Neural progenitor cell (in vitro differentiated cells): ENCODE results near the gene LTBP2. TPM values are rescaled to one million over a fixed set of nuclear protein-coding genes. Genes with fewer than 3 reads are reported as not detected.

Experiments
- DNase-seq: peaks from one replicate; pipeline ENCODE4 v3.0.0-alpha.2; 2016; ENCODE audit warnings: low spot score
- H2AFZ ChIP-seq: fragments of 200-600 bp; sonication (generic); replicated peaks from 2 replicates; pipeline ENCODE4 v1.6.1; 2016; ENCODE audit warnings: antibody characterized with exemption
- H3F3A ChIP-seq: fragments of 200-600 bp; sonication (generic); 2 replicates; pipeline ENCODE4 v1.6.1; 2016; ENCODE audit warnings: antibody characterized with exemption, low read depth
- H3K27ac ChIP-seq: fragments of 200-600 bp; sonication (generic); 2 replicates; pipeline ENCODE4 v1.5.1; 2016; ENCODE audit warnings: mild to moderate bottlenecking
- H3K27me3 ChIP-seq: fragments of 200-600 bp; sonication (generic); 2 replicates; pipeline ENCODE4 v1.6.1; 2016; ENCODE audit warnings: mild to moderate bottlenecking, moderate library complexity
- H3K36me3 ChIP-seq: fragments of 200-600 bp; sonication (generic); 2 replicates; pipeline ENCODE4 v1.5.1; 2016
- H3K4me1 ChIP-seq: fragments of 200-600 bp; sonication (generic); 2 replicates; pipeline ENCODE4 v1.6.1; 2016; ENCODE audit warnings: mixed run types
- H3K4me2 ChIP-seq: fragments of 200-600 bp; sonication (generic); 2 replicates; pipeline ENCODE4 v1.6.1; 2016
- H3K4me3 ChIP-seq: fragments of 200-600 bp; sonication (generic); 2 replicates; pipeline ENCODE4 v1.5.1; 2016
- H3K79me2 ChIP-seq: fragments of 200-600 bp; sonication (generic); 2 replicates; pipeline ENCODE4 v1.6.1; 2016; ENCODE audit warnings: low read depth
- H3K9ac ChIP-seq: fragments of 200-600 bp; sonication (generic); 2 replicates; pipeline ENCODE4 v1.6.1; 2016
- H3K9me3 ChIP-seq: fragments of 200-600 bp; sonication (generic); 2 replicates; pipeline ENCODE4 v1.5.1; 2016; ENCODE audit warnings: low read depth
- H4K20me1 ChIP-seq: fragments of 200-600 bp; sonication (generic); 2 replicates; pipeline ENCODE4 v1.6.1; 2016; ENCODE audit warnings: low read depth
- H3K27ac Mint-ChIP-seq: 3 replicates; pipeline ENCODE4 v1.8.0; 2021; ENCODE audit warnings: mixed read lengths
- H3K27me3 Mint-ChIP-seq: 2 replicates; pipeline ENCODE4 v1.8.0; 2022; ENCODE audit warnings: low read depth, mild to moderate bottlenecking, inconsistent platforms, moderate library complexity, mixed read lengths; ENCODE audit not compliant: insufficient read depth
- H3K36me3 Mint-ChIP-seq: 3 replicates; pipeline ENCODE4 v1.8.0; 2021; ENCODE audit warnings: mixed read lengths
- H3K4me1 Mint-ChIP-seq: 3 replicates; pipeline ENCODE4 v1.8.0; 2021; ENCODE audit warnings: mixed read lengths
- H3K4me3 Mint-ChIP-seq: 3 replicates; pipeline ENCODE4 v1.8.0; 2021; ENCODE audit warnings: mild to moderate bottlenecking, moderate library complexity, mixed read lengths
- H3K9me3 Mint-ChIP-seq: 3 replicates; pipeline ENCODE4 v1.8.0; 2020; ENCODE audit warnings: mixed read lengths
- CTCF ChIP-seq: fragments of 200-600 bp; sonication (generic); IDR thresholded peaks from 2 replicates; pipeline ENCODE4 v1.5.1; 2017; ENCODE audit warnings: antibody characterized with exemption, mild to moderate bottlenecking
- EZH2 ChIP-seq: fragments of 200-600 bp; sonication (generic); IDR thresholded peaks from 2 replicates; pipeline ENCODE4 v1.6.1; 2017; ENCODE audit warnings: antibody characterized with exemption, mild to moderate bottlenecking, moderate library complexity
- EZH2phosphoT487 ChIP-seq: fragments of 200-600 bp; sonication (generic); IDR thresholded peaks from 2 replicates; pipeline ENCODE4 v1.6.1; 2017; ENCODE audit warnings: antibody characterized with exemption
- total RNA-seq: library from RNA; depleted of rRNA; stranded (reverse); fragments of >200 nt; gene quantifications from 2 replicates; pipeline ENCODE4 v1.2.3, GENCODE V29; 2015; ENCODE audit warnings: low replicate concordance

LTBP2 gene
- total RNA-seq, 1 donor from 2014 or later, result 0.43 TPM

GRCh38 chr14:74532246-74532645 lies 79.8 kb downstream of the LTBP2 start:
- Histone ChIP-seq H3K9me3 (no peaks in the 10 kb centered on the region), H3K4me2 (no peak overlapping the region), H3K36me3 (no peaks in the 10 kb centered on the region), H4K20me1 (no peaks in the 10 kb centered on the region), H3K4me1 (no peaks in the 10 kb centered on the region), H3K79me2 (no peaks in the 10 kb centered on the region), H3K27me3 (no peaks in the 10 kb centered on the region), H2AFZ (no peak overlapping the region), H3F3A (no peaks in the 10 kb centered on the region), H3K4me3 (no peak overlapping the region), H3K27ac (no peak overlapping the region), H3K9ac (no peak overlapping the region)
- H3K36me3 Mint-ChIP-seq, result no peaks in the 10 kb centered on the region
- no peaks in the 10 kb centered on the region for H3K9me3 Mint-ChIP-seq
- H3K4me1 Mint-ChIP-seq, result peaks cover 4% of the 10 kb centered on the region
- TF ChIP-seq EZH2phosphoT487 (no peak), EZH2 (no peak), CTCF (no peak)
- no peak for DNase-seq
- no peak overlapping the region for H3K4me3 Mint-ChIP-seq
- peaks cover 5% of the 10 kb centered on the region for H3K27me3 Mint-ChIP-seq
- H3K27ac Mint-ChIP-seq, result peak overlapping the region; percentile 79

GRCh38 chr14:74531467-74531866 lies 80.6 kb downstream of the LTBP2 start:
- peak overlapping the region; percentile 30 for H2AFZ ChIP-seq
- H3K9ac ChIP-seq, result no peak overlapping the region
- H3K4me3 ChIP-seq, result no peak overlapping the region
- peak overlapping the region; percentile 79 for H3K27ac Mint-ChIP-seq
- H3K27ac ChIP-seq, result no peak overlapping the region
- peaks cover 4% of the 10 kb centered on the region for H3K4me1 Mint-ChIP-seq
- H4K20me1 ChIP-seq, result no peaks in the 10 kb centered on the region
- H3K36me3 Mint-ChIP-seq, result no peaks in the 10 kb centered on the region
- peak; percentile 26 for TF ChIP-seq CTCF
- no peak for TF ChIP-seq EZH2phosphoT487
- H3F3A ChIP-seq, result no peaks in the 10 kb centered on the region
- peak; percentile 70 for DNase-seq
- no peaks in the 10 kb centered on the region for H3K27me3 ChIP-seq
- H3K9me3 ChIP-seq, result no peaks in the 10 kb centered on the region
- peaks cover 5% of the 10 kb centered on the region for H3K27me3 Mint-ChIP-seq
- H3K4me2 ChIP-seq, result no peak overlapping the region
- no peaks in the 10 kb centered on the region for H3K79me2 ChIP-seq
- no peak overlapping the region for H3K4me3 Mint-ChIP-seq
- H3K36me3 ChIP-seq, result no peaks in the 10 kb centered on the region
- H3K9me3 Mint-ChIP-seq, result no peaks in the 10 kb centered on the region
- no peaks in the 10 kb centered on the region for H3K4me1 ChIP-seq

DNA sequence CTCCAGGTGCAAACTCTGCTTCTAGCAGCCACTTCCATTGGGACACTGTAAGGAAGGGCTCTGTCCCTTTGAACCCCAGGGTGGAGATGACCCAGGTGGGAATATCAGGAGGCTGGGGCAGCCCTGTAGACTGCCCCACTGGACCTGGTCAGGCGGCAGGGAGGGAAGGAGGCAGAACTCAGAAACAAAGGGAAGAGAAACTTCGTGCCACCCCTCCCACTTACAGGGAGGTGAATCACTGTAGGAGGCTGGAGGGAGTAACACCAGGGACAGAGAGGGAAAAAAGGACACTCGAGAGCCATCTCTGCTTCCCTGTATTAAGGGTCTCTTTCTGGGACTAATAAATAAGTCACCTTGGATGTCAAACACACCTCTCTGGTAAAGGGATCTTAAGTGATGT lies 81.0 kb downstream of the LTBP2 start:
- Histone ChIP-seq H3K4me2 (no peak overlapping the region), H3F3A (no peaks in the 10 kb centered on the region), H3K27me3 (no peaks in the 10 kb centered on the region), H4K20me1 (no peaks in the 10 kb centered on the region), H3K4me1 (no peaks in the 10 kb centered on the region), H3K9ac (no peak overlapping the region), H3K79me2 (no peaks in the 10 kb centered on the region), H3K36me3 (no peaks in the 10 kb centered on the region), H3K4me3 (no peak overlapping the region), H3K9me3 (no peaks in the 10 kb centered on the region), H3K27ac (no peak overlapping the region), H2AFZ (no peak overlapping the region)
- H3K4me3 Mint-ChIP-seq, result no peak overlapping the region
- peaks cover 4% of the 10 kb centered on the region for H3K4me1 Mint-ChIP-seq
- H3K9me3 Mint-ChIP-seq, result no peaks in the 10 kb centered on the region
- DNase-seq, result no peak
- TF ChIP-seq EZH2 (no peak), CTCF (no peak), EZH2phosphoT487 (no peak)
- peaks cover 5% of the 10 kb centered on the region for H3K27me3 Mint-ChIP-seq
- H3K36me3 Mint-ChIP-seq, result no peaks in the 10 kb centered on the region
- no peak overlapping the region for H3K27ac Mint-ChIP-seq

GRCh38 chr14:74528886-74529285 lies 83.2 kb downstream of the LTBP2 start:
- Histone ChIP-seq H3K4me1 (peaks cover 10% of the 10 kb centered on the region), H2AFZ (no peak overlapping the region), H3K4me2 (no peak overlapping the region), H3K79me2 (no peaks in the 10 kb centered on the region), H3K9ac (no peak overlapping the region), H3K27me3 (no peaks in the 10 kb centered on the region), H3K9me3 (no peaks in the 10 kb centered on the region), H4K20me1 (no peaks in the 10 kb centered on the region), H3K4me3 (no peak overlapping the region), H3K27ac (no peak overlapping the region), H3K36me3 (no peaks in the 10 kb centered on the region), H3F3A (no peaks in the 10 kb centered on the region)
- no peaks in the 10 kb centered on the region for H3K36me3 Mint-ChIP-seq
- no peak overlapping the region for H3K4me3 Mint-ChIP-seq
- H3K27ac Mint-ChIP-seq, result no peak overlapping the region
- no peaks in the 10 kb centered on the region for H3K9me3 Mint-ChIP-seq
- H3K27me3 Mint-ChIP-seq, result peaks cover 5% of the 10 kb centered on the region
- H3K4me1 Mint-ChIP-seq, result peaks cover 4% of the 10 kb centered on the region
- TF ChIP-seq EZH2, result no peak
- no peak for TF ChIP-seq CTCF
- TF ChIP-seq EZH2phosphoT487, result no peak
- no peak for DNase-seq
